ENCODE results near the gene DNAJC8.

DNAJC8 gene

GRCh38 chr1:28172713-28173150 lies 60.1 kb downstream of the DNAJC8 start:
- DNase-seq (ENCODE audit: low spot score): no peak

GRCh38 chr1:28171246-28171645 lies 61.6 kb downstream of the DNAJC8 start:
- DNase-seq (ENCODE audit: low spot score): no peak

- no peak for DNase-seq (ENCODE audit: low spot score)
These were observed 62.7 kb downstream of the DNAJC8 start for GRCh38 chr1:28170001-28170596.

- no peak for DNase-seq (ENCODE audit: low spot score)
These were observed 69.2 kb downstream of the DNAJC8 start for GRCh38 chr1:28163496-28164161.

- DNase-seq (ENCODE audit: low spot score): no peak
These were observed 70.7 kb downstream of the DNAJC8 start for GRCh38 chr1:28162151-28162550.

GRCh38 chr1:28161751-28162150 lies 71.1 kb downstream of the DNAJC8 start:
- DNase-seq (ENCODE audit: low spot score): no peak

GRCh38 chr1:28160782-28161266 lies 72.0 kb downstream of the DNAJC8 start:
- no peak for DNase-seq (ENCODE audit: low spot score)

GRCh38 chr1:28159680-28160079 lies 73.1 kb downstream of the DNAJC8 start:
- no peak for DNase-seq (ENCODE audit: low spot score)

GRCh38 chr1:28159243-28159642 lies 73.6 kb downstream of the DNAJC8 start:
- DNase-seq (ENCODE audit: low spot score): no peak

GRCh38 chr1:28157894-28158293 lies 74.9 kb downstream of the DNAJC8 start:
- DNase-seq (ENCODE audit: low spot score): no peak

- DNase-seq (ENCODE audit: low spot score): no peak
These were observed 76.0 kb downstream of the DNAJC8 start for GRCh38 chr1:28156821-28157220.

- no peak for DNase-seq (ENCODE audit: low spot score)
These were observed 77.2 kb downstream of the DNAJC8 start for GRCh38 chr1:28155628-28156027.

GRCh38 chr1:28154078-28154594 lies 78.7 kb downstream of the DNAJC8 start:
- no peak for DNase-seq (ENCODE audit: low spot score)

All from LoVo (cell line).